GM08714 (cell line): ENCODE data around the gene GOLGA3.
"Not testable (repeated sequence)": the region's sequence is repeated elsewhere in the genome, so short reads cannot be mapped to it uniquely, and the experiment has no call there.

Experiments used
- H3K4me3 ChIP-seq: fragments of 200-500 bp; sonication (Bioruptor generic); 2 replicates; pipeline ENCODE4 v1.5.1; 2014; ENCODE audit warnings: mild to moderate bottlenecking, low read length, inconsistent platforms
- ZNF274 ChIP-seq: IDR thresholded peaks from 2 replicates; pipeline ENCODE4 v1.6.1; 2012; ENCODE audit warnings: mild to moderate bottlenecking, low read depth, low read length

Gene GOLGA3

DNA sequence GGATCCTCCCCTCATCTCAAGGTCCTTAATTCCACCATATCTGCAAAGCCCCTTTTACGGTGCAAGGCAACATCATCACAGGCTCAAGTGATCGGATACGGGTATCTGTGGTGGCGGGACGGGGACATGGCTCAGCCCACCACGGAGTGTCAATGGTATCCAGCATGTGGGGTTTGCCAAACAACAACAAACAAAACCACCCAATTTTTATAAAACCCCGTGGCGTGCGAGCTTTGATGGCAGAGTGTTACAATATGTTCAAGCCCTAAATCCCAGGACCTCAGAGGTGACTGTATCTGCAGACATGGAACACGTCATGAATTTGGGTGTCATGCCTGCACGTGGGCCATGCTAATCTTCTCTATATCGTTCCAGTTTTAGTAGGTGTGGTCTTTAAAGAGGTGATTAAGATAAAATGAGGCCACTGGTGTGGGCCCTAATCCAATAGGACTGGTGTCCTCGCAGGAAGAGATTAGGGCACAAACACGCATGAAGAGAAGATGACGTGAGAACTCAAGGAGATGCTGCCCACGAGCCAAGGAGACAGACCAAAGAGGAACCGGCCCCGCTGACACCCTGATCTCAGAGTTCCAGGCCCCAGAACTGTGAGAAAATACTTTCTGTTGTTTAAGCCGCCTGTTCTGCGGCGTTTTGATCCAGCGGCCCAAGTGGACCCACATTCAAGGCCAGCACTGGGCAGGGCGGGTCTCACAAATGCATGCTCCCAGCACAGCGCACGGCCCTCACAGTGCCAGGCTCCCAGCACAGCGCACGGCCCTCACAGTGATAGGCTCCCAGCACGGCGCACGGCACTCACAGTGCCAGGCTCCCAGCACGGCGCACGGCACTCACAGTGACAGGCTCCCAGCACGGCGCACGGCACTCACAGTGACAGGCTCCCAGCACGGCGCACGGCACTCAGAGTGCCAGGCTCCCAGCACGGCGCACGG, 6.7 kb upstream of the GOLGA3 start:
- H3K4me3 ChIP-seq, result peak overlapping the region; percentile 48; the same call in 1 of the 2 replicates
- no peak for TF ChIP-seq ZNF274

DNA sequence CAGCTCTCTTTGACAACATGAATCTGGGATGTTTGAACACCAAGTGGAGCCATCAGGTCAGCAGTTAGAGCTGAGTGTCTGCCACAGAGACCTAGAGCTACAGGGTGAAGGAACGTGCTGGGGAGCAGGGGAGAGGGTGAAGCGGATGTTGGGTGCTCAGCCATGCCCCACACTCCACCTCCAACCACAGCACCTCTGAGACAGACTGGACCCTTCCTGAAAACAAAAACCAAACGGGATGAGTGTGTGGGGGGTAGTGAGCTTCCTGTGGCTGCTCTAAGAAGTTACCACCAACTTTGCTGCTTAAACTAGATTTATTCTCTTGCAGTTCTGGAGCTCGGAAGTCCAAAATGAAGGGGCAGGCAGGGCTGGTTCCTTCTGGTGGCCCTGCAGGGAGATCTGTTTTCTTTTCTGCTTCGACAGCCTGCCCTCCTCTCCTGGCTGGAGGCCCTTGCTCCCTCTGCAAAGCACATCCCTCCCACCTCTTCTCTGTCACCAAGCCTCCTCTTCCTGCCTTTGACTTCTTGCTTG, 5.6 kb upstream of the GOLGA3 start:
- no peak for TF ChIP-seq ZNF274
- H3K4me3 ChIP-seq, result peak overlapping the region; percentile 25; the same call in 1 of the 2 replicates

DNA sequence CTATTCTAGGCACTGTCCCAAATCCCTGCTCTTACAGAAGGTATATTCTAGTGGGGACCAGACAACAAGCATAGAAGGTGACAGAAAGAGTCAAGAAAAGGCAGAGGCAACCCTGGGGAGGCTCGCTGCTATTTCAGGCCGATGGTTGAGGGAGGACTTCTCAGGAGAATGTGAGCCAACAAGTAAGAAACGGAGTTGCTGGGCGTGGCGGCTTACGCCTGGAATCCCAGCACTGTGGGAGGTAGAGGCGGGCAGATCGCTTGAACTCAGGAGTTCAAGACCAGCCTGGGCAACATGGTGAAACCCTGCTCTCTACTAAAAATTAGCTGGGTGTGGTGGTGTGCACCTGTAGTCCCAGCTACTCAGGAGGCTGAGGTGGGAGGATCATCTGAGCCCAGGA, 4.7 kb upstream of the GOLGA3 start:
- H3K4me3 ChIP-seq, result no peak overlapping the region
- no peak for TF ChIP-seq ZNF274

DNA sequence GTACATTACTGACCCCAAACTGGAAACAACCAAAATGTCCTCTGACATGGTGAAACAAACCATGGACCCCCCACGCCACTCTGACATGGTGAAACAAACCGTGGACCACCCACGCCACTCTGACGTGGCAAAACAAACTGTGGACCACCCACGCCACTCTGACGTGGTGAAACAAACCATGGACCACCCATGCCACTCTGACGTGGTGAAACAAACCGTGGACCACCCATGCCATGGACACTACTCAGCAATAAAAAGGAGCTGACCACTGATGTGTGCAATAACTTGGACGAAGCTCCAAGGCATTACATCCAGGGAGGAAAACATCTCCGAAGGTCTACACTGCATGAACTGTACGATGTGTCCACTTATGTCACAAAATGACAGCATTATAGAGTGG, 3.1 kb upstream of the GOLGA3 start:
- H3K4me3 ChIP-seq, result no peak overlapping the region
- no peak for TF ChIP-seq ZNF274

DNA sequence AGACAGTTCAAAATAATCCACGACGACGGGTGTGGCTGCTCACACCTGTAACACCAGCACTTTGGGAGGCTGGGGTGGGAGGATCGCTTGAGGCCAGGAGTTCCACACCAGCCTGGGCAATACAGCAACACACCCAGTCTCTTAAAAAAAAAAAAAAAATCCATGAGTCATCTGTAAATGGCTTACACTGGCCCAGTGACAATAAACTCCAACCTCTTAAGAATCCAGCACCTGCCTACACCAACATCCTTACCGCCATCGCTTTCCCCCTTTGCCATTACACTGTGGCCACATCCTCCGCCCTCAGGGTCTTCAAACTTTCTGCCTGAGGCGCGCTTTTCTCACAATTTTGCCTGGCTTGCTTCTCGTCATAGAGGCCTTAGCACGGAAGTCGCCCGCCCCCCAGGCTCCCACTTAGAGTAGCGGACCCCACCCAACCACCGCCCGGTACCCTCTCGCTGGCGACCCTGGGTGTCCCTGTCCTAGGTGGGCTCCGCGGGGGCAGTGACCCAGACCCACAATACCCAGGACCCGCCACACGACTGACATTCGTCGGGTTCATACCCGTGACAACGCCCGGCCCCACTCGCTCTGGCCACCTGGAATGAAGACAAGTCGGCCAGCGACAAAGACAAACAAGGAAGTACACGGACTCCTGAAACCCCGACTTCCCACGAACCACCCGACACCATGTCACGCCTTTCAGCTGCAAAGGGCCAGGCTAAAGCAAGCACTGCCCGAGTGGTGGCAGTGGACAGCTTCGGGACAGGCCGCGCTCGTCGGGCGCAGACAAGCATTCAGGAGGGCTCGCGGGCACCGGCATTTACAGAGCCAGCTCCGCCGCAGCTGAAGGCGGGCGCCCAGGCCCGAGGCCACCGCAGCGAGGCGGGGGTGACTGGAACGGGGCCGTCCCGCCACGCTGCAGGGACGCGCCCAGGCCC, 636 bp downstream of the GOLGA3 start:
- H3K4me3 ChIP-seq, result peak overlapping the region; percentile 64
- no peak for TF ChIP-seq ZNF274

- H3K4me3 ChIP-seq, result no peak overlapping the region
- no peak for TF ChIP-seq ZNF274
Observed at GRCh38 chr12:132825861-132826260, 2.8 kb downstream of the GOLGA3 start.

- H3K4me3 ChIP-seq, result no peak overlapping the region
- no peak for TF ChIP-seq ZNF274
Observed at GRCh38 chr12:132825089-132825488, 3.6 kb downstream of the GOLGA3 start.

DNA sequence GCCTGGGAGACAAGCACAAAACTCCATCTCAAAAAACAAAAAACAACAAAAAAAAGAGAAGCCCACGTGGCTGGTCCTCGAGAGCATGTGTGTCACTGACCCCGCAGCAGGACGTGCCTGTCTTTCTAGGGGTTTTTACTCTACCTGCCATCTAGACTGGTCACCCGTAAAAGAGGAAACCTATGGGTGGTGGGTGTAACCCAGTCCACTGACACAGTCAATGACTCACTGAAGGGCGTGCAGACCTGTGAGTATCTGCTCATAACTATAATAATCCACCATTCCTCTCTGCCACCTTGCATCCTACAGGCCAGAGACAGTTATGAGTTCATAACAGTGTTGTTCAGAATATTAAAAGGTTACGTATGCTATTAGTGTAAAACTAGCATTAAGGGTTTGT, 4.6 kb downstream of the GOLGA3 start:
- TF ChIP-seq ZNF274, result no peak
- H3K4me3 ChIP-seq, result no peak overlapping the region

GRCh38 chr12:132818562-132818961, 10.1 kb downstream of the GOLGA3 start:
- TF ChIP-seq ZNF274, result no peak
- no peak overlapping the region for H3K4me3 ChIP-seq

DNA sequence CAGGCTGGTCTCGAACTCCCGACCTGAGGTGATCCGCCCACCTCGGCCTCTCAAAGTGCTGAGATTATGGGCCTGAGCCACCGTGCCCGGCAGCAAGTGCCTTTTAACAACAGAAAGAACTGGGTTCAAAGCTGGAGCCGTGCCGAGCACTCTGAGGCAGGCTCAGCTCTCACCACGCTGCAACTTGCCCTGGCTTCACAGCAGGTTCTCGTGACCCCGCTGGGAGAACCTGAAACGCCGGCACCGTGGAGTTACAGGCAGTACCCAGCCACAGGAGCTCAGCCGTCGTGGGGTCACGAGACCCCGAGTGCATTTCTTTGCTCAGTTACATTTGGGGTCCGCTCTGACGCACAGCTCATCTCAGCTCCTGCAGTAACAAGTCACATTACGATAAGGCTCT, 14.4 kb downstream of the GOLGA3 start:
- no peak for TF ChIP-seq ZNF274
- no peak overlapping the region for H3K4me3 ChIP-seq

- TF ChIP-seq ZNF274, result no peak
Observed at GRCh38 chr12:132813443-132813842, 15.2 kb downstream of the GOLGA3 start.

GRCh38 chr12:132812631-132813305, 15.9 kb downstream of the GOLGA3 start:
- no peak overlapping the region for H3K4me3 ChIP-seq
- no peak for TF ChIP-seq ZNF274

More at GRCh38 chr12:132813443-132813842, 15.2 kb downstream of the GOLGA3 start:
- H3K4me3 ChIP-seq, result no peak overlapping the region

GRCh38 chr12:132809391-132809790, 19.3 kb downstream of the GOLGA3 start:
- not testable (repeated sequence) for H3K4me3 ChIP-seq

- no peak for TF ChIP-seq ZNF274
- H3K4me3 ChIP-seq, result no peak overlapping the region
Observed at GRCh38 chr12:132807295-132808092, 21.2 kb downstream of the GOLGA3 start.
